OCI-LY1 (cell line): ENCODE results near the gene DDIT4.

Experiments used
- H2AFZ ChIP-seq: fragments of 200-600 bp; sonication (generic), shearing (Covaris generic); 2 replicates; pipeline ENCODE4 v1.6.0; 2014; ENCODE audit warnings: antibody characterized with exemption, mild to moderate bottlenecking, low read length
- H3F3A ChIP-seq: fragments of 200-600 bp; sonication (generic), shearing (Covaris generic); 2 replicates; pipeline ENCODE4 v1.6.0; 2014; ENCODE audit warnings: mild to moderate bottlenecking, antibody characterized with exemption, low read length, moderate library complexity; ENCODE audit not compliant: insufficient read depth
- H3K27ac ChIP-seq: fragments of 200-600 bp; sonication (generic); 2 replicates; pipeline ENCODE4 v1.5.1; 2014; ENCODE audit warnings: low read length, mixed run types, mild to moderate bottlenecking, low read depth; ENCODE audit not compliant: poor library complexity, severe bottlenecking
- H3K27me3 ChIP-seq: fragments of 200-600 bp; sonication (generic); 2 replicates; pipeline ENCODE4 v1.6.0; 2014; ENCODE audit warnings: antibody characterized with exemption, mild to moderate bottlenecking, low read length, moderate library complexity; ENCODE audit not compliant: insufficient read depth
- H3K36me3 ChIP-seq: fragments of 200-600 bp; sonication (generic); 2 replicates; pipeline ENCODE4 v1.6.1; 2014; ENCODE audit warnings: mild to moderate bottlenecking, antibody characterized with exemption, low read length, moderate library complexity, mixed read lengths; ENCODE audit not compliant: insufficient read depth
- H3K4me1 ChIP-seq: fragments of 200-600 bp; sonication (generic); 2 replicates; pipeline ENCODE4 v1.5.1; 2014; ENCODE audit warnings: mild to moderate bottlenecking, low read length, moderate library complexity; ENCODE audit not compliant: insufficient read depth, severe bottlenecking
- H3K4me2 ChIP-seq: fragments of 200-600 bp; sonication (generic), shearing (Covaris generic); 2 replicates; pipeline ENCODE4 v1.6.1; 2014; ENCODE audit warnings: low read length
- H3K4me3 ChIP-seq: fragments of 200-600 bp; sonication (generic); 2 replicates; pipeline ENCODE4 v1.5.1; 2014; ENCODE audit warnings: low read length, low read depth, mild to moderate bottlenecking, mixed read lengths; ENCODE audit not compliant: poor library complexity, severe bottlenecking
- H3K79me2 ChIP-seq: fragments of 200-600 bp; shearing (Covaris generic); 2 replicates; pipeline ENCODE4 v1.6.1; 2016; ENCODE audit warnings: mixed run types, low read length, mixed read lengths; ENCODE audit not compliant: insufficient read depth
- H3K9ac ChIP-seq: fragments of 200-600 bp; sonication (generic), shearing (Covaris generic); 2 replicates; pipeline ENCODE4 v1.6.1; 2014; ENCODE audit warnings: mild to moderate bottlenecking, low read length, mixed read lengths
- H3K9me2 ChIP-seq: fragments of 200-600 bp; sonication (generic), shearing (Covaris generic); 2 replicates; pipeline ENCODE4 v1.6.1; 2014; ENCODE audit warnings: low read depth, mild to moderate bottlenecking, low read length, mixed read lengths
- H3K9me3 ChIP-seq: fragments of 200-600 bp; shearing (Covaris generic); 2 replicates; pipeline ENCODE4 v1.6.1; 2014; ENCODE audit warnings: low read length, mixed read lengths
- H4K20me1 ChIP-seq: fragments of 200-600 bp; sonication (generic), shearing (Covaris generic); 2 replicates; pipeline ENCODE4 v1.6.0; 2016; ENCODE audit warnings: mild to moderate bottlenecking, low read length; ENCODE audit not compliant: insufficient read depth
- CTCF ChIP-seq: fragments of 200-600 bp; sonication (generic), shearing (Covaris generic); IDR thresholded peaks from 2 replicates; pipeline ENCODE4 v1.5.1; 2017; ENCODE audit warnings: mild to moderate bottlenecking, antibody characterized with exemption, low read length, moderate library complexity, mixed read lengths
- EZH2 ChIP-seq: fragments of 200-600 bp; sonication (generic), shearing (Covaris generic); IDR thresholded peaks from 2 replicates; pipeline ENCODE4 v1.8.0; 2017; ENCODE audit warnings: borderline replicate concordance, mixed run types, mild to moderate bottlenecking, antibody characterized with exemption, low read length, moderate library complexity, mixed read lengths

DDIT4 gene

GRCh38 chr10:72321248-72322029, 47.7 kb downstream of the DDIT4 start:
- peak overlapping the region; percentile 55 for H3K4me3 ChIP-seq
- H3F3A ChIP-seq, result peaks cover 9% of the 10 kb centered on the region
- H3K27me3 ChIP-seq, result no peaks in the 10 kb centered on the region
- H3K9me2 ChIP-seq, result no peaks in the 10 kb centered on the region
- H3K9ac ChIP-seq, result peak overlapping the region; percentile 72
- H3K4me2 ChIP-seq, result peak overlapping the region; percentile 66
- no peaks in the 10 kb centered on the region for H3K36me3 ChIP-seq
- no peaks in the 10 kb centered on the region for H3K79me2 ChIP-seq
- no peak overlapping the region for H2AFZ ChIP-seq
- peak overlapping the region; percentile 100 for H3K27ac ChIP-seq
- H4K20me1 ChIP-seq, result no peaks in the 10 kb centered on the region
- H3K4me1 ChIP-seq, result peaks cover 74% of the 10 kb centered on the region
- no peaks in the 10 kb centered on the region for H3K9me3 ChIP-seq
- TF ChIP-seq EZH2 (no peak), CTCF (no peak)

GRCh38 chr10:72322030-72322279, 48.2 kb downstream of the DDIT4 start:
- peaks cover 9% of the 10 kb centered on the region for H3F3A ChIP-seq

GRCh38 chr10:72322280-72323058, 48.7 kb downstream of the DDIT4 start:
- Histone ChIP-seq H3K36me3 (no peaks in the 10 kb centered on the region), H3K4me3 (no peak overlapping the region), H3K4me2 (peak overlapping the region; percentile 66; the same call in 1 of the 2 replicates), H3K9ac (peak overlapping the region; percentile 72; the same call in 1 of the 2 replicates), H2AFZ (no peak overlapping the region), H3K9me3 (no peaks in the 10 kb centered on the region), H3K27me3 (no peaks in the 10 kb centered on the region), H3K79me2 (no peaks in the 10 kb centered on the region), H3F3A (peaks cover 9% of the 10 kb centered on the region), H3K27ac (peak overlapping the region; percentile 100), H3K4me1 (peaks cover 64% of the 10 kb centered on the region), H3K9me2 (no peaks in the 10 kb centered on the region), H4K20me1 (no peaks in the 10 kb centered on the region)
- TF ChIP-seq CTCF (no peak), EZH2 (no peak)

More at GRCh38 chr10:72322030-72322279, 48.2 kb downstream of the DDIT4 start:
- H2AFZ ChIP-seq, result no peak overlapping the region
- H3K36me3 ChIP-seq, result no peaks in the 10 kb centered on the region
- peak overlapping the region; percentile 72; the same call in 1 of the 2 replicates for H3K9ac ChIP-seq
- no peak overlapping the region for H3K4me3 ChIP-seq
- no peaks in the 10 kb centered on the region for H3K79me2 ChIP-seq
- peak overlapping the region; percentile 66; the same call in 1 of the 2 replicates for H3K4me2 ChIP-seq
- peak overlapping the region; percentile 100 for H3K27ac ChIP-seq
- H3K9me2 ChIP-seq, result no peaks in the 10 kb centered on the region
- H3K27me3 ChIP-seq, result no peaks in the 10 kb centered on the region
- H3K4me1 ChIP-seq, result peaks cover 68% of the 10 kb centered on the region
- no peak for TF ChIP-seq EZH2
- TF ChIP-seq CTCF, result no peak
- H3K9me3 ChIP-seq, result no peaks in the 10 kb centered on the region
- no peaks in the 10 kb centered on the region for H4K20me1 ChIP-seq
